Measurements from ENCODE around the gene HCRT.

The HCRT gene, protein sequence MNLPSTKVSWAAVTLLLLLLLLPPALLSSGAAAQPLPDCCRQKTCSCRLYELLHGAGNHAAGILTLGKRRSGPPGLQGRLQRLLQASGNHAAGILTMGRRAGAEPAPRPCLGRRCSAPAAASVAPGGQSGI

DNA sequence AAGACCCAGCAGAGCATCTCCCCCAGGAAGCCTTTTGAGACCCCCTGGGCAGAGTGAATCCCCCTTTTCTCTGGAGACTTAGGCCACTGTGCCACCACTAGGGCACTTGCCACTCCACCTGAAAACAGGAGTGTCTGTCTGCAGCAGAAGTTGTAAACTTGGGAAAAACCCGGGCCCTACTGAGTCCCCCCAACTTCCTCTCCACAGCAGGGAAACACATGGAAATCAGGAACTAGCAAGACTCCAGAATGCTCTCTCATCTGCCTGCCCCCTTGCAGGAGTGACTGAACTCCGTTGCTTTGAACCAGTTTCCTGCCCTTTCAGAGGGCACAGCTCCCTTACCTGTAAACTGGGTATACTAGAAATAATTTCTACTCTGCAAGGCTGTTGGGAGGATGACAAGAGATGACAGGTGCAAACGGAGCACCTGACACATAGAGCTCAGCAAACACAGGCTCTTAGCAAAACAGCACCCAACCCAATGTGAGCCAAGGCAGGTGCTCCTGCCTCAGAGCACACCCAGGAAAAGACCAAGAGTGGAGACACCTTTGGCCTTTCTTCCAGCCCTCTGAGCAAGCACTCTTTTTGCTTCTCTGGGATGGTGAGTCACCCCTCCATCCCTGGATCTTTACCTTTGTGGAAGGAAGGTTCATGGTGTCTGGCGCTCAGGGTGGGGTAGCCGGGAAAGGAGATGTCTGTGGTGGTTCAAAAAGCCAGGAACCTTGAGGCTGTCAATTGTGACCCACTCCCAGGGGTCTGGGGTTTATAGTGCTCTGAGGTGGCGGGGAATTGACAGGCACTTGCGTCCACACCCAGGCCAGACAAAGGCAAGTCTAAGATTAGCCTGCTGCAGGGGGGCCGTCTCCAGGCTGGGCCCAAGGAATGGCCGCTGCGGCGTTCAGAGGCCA, at the start of gene HCRT:
TSS of gene HCRT (minus strand) at position 740 of the 908 bp plus-strand sequence. CDS start at position 653, 87 bp downstream.
- TF ChIP-seq, protein P1, sequence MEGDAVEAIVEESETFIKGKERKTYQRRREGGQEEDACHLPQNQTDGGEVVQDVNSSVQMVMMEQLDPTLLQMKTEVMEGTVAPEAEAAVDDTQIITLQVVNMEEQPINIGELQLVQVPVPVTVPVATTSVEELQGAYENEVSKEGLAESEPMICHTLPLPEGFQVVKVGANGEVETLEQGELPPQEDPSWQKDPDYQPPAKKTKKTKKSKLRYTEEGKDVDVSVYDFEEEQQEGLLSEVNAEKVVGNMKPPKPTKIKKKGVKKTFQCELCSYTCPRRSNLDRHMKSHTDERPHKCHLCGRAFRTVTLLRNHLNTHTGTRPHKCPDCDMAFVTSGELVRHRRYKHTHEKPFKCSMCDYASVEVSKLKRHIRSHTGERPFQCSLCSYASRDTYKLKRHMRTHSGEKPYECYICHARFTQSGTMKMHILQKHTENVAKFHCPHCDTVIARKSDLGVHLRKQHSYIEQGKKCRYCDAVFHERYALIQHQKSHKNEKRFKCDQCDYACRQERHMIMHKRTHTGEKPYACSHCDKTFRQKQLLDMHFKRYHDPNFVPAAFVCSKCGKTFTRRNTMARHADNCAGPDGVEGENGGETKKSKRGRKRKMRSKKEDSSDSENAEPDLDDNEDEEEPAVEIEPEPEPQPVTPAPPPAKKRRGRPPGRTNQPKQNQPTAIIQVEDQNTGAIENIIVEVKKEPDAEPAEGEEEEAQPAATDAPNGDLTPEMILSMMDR (IDR thresholded peaks at IDR 0.05; ENCODE audit: extremely low read depth, insufficient read depth, missing control alignments), result no peak
- in situ Hi-C loops (cut with MboI; ENCODE audit: low pct_unique_long_range_greater_than_20kb, low sequenced_read_pairs, unreplicated experiment), result no loop called here
- DNase-seq (ENCODE audit: low spot score), result no peak

DNA sequence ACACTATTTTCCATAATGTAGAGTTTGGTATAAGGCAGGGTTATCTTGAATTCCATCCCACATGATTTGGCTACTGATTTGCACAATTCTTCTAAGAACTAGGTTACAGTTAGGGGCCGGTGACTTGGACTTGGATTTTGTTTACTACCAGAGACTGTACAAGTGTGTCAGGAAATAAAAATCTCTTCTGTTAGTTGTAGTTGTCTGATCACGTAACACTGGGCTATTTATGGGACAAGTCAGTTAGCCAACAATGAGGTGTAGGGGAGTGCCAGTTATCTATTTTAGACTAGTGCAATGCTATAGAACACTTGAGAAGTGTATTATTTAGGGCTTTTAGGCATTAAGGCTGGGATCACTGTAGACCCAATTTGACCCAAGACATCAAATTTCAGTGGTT, 48.7 kb upstream of the HCRT start:
- no peak for DNase-seq (ENCODE audit: low spot score)
- in situ Hi-C loops (cut with MboI; ENCODE audit: low pct_unique_long_range_greater_than_20kb, low sequenced_read_pairs, unreplicated experiment), result no loop called here
- TF ChIP-seq, protein P1 (IDR thresholded peaks at IDR 0.05; ENCODE audit: extremely low read depth, insufficient read depth, missing control alignments), result no peak

DNA sequence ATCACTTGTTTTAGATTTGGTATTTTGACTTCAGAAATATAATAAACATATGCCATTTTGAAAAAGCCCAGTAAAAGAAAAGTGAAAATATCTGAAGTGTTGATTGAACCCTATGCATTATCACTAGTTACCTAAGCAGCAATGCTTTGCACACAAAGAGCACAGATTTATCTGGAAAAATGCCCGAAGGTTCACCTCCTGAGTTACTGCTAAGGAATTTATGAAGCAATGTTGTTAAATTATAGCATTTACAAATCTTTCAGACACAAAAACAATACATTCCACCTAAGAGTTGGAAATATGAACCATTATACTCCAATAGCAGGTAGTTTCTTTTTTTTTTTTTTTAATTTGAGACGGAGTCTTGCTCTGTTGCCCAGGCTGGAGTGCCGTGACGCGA, 47.9 kb upstream of the HCRT start:
- in situ Hi-C loops (cut with MboI; ENCODE audit: low pct_unique_long_range_greater_than_20kb, low sequenced_read_pairs, unreplicated experiment), result no loop called here
- TF ChIP-seq, protein P1 (IDR thresholded peaks at IDR 0.05; ENCODE audit: extremely low read depth, insufficient read depth, missing control alignments), result no peak
- DNase-seq (ENCODE audit: low spot score), result no peak

DNA sequence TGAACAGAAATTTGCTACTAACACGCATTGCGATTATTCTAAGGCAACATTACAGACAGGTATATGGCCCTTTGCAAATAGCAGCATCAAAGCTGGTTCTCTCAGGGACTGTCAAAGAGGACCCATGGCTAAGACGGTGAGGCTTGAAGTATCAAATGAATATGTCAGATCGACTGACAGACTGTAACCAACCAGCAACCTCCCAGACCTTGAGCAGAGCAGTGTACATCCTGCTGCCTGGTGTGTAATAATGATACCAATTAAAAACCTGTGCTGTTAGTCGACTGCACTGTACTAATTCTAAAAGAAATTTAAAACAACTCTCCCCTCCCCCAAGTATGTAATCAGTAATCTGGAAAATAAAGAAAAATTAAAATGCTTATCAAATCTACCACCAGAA, 45.0 kb upstream of the HCRT start:
- in situ Hi-C loops (cut with MboI; ENCODE audit: low pct_unique_long_range_greater_than_20kb, low sequenced_read_pairs, unreplicated experiment), result no loop called here
- no peak for DNase-seq (ENCODE audit: low spot score)
- TF ChIP-seq, protein P1 (IDR thresholded peaks at IDR 0.05; ENCODE audit: extremely low read depth, insufficient read depth, missing control alignments), result no peak

DNA sequence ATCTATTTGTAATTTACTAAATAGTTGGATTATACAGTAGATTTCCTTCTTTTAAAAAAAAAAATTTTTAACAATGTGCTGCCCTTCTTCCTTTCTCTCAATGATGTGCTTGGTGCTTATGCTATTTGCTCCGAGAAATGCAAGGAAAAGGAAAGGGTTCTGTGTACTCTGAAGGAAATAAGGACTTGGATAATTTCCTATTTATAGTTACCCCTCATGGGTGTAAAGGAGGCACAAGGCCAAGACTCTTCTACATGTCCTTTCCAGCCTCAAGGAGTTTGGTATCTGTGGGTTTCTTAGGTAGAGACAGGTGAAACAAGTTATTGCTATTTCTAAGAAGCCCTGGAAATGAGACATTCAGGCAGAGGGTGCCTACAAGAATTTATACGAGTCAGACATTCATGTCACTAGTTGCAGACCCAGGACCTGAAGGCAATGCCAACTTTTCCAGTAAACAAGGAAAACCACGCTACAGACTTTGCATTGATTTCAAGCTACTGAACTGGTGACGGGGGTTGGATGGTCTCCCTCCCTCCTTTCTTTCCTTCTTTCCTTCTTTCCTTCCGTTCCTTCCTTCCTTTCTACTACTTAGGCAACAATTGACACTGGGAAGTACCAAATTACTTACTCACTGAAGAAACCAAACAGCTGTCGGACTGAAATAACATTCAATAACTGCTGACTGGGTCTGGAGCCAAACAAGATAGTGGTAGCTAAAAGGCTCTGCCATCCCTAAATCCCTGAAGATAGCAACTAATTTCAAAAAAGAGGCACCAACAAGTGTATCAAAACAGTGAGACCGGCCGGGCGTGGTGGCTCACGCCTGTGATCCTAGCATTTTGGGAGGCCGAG, 42.8 kb upstream of the HCRT start:
- DNase-seq (ENCODE audit: low spot score), result no peak
- in situ Hi-C loops (cut with MboI; ENCODE audit: low pct_unique_long_range_greater_than_20kb, low sequenced_read_pairs, unreplicated experiment), result loop anchor here (10.0 kb wide), 1 partner anchor 277 kb away; no protein-coding TSS in a partner anchor
- TF ChIP-seq, protein P1 (IDR thresholded peaks at IDR 0.05; ENCODE audit: extremely low read depth, insufficient read depth, missing control alignments), result no peak

DNA sequence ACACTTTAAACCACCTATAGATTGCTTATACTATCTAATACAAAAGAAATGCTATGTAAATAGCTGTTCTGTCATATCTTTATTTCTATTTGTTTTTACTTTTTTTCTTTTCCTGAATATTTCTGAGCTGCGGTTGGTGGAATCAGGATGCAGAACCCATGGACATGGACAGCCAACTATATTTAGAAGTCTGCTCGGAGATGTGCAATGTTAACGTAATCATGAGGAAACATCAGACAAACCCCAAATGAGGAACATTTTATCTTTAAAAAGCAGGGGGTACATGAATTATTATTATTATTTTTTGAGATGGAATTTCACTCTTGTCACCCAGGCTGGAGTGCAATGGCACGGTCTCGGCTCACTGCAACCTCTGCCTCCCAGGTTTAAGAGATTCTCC, 40.4 kb upstream of the HCRT start:
- TF ChIP-seq, protein P1 (IDR thresholded peaks at IDR 0.05; ENCODE audit: extremely low read depth, insufficient read depth, missing control alignments), result no peak
- DNase-seq (ENCODE audit: low spot score), result no peak
- in situ Hi-C loops (cut with MboI; ENCODE audit: low pct_unique_long_range_greater_than_20kb, low sequenced_read_pairs, unreplicated experiment), result loop anchor here (10.0 kb wide), 1 partner anchor 279 kb away; no protein-coding TSS in a partner anchor
